ENCODE data around the gene CCR4.

DNA sequence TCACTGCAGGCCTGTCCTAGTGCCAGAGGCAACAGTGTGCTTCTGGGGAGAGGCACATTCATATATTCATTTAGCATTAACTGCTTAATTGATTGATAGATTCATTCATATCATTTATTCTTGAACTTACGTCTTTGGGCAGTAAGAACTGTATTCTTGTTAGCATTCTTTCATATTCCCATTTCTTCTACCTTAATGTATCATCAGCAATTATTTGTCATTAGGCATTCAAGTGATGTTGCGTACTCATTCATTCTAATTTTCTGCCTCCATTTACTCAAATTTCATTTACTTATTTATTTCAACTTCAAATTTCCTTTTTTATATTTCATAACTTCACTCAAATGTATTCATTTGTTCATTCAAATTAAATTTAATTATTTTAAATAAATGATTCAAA is 31.5 kb upstream of the CCR4 start:
- TF ChIP-seq CTCF (conservative IDR thresholded peaks at IDR 0.05 in 1 of 2, IDR thresholded peaks at IDR 0.05 in 1 of 2; ENCODE audit: low read depth in 1 of 2, low read length in 2 of 2) (no peak), EZH2 (IDR thresholded peaks at IDR 0.05; ENCODE audit: low read length, missing control alignments) (no peak)
